H1 (cell line): Measurements from ENCODE around the gene ZNF286A. TPM values are rescaled to one million over a fixed set of nuclear protein-coding genes. Genes with fewer than 3 reads are reported as not detected.
"Not testable (repeated sequence)": the region's sequence is repeated elsewhere in the genome, so short reads cannot be mapped to it uniquely, and the experiment has no call there.

Experiments
- CTCF ChIA-PET: fragments of 300-600 bp; sonication (Branson Sonifier 250); formaldehyde crosslinking; loops from one replicate; lab custom pipeline; 2021; ENCODE audit not compliant: partially characterized antibody; lab: Charles Lee
- POLR2A ChIA-PET: fragments of 300-600 bp; sonication (Branson Sonifier 250); formaldehyde crosslinking; loops from one replicate; lab custom pipeline; 2021; ENCODE audit warnings: inconsistent platforms; ENCODE audit not compliant: partially characterized antibody; lab: Charles Lee
- DNase-seq, 2 experiments: peaks; one replicate each; pipeline versions ENCODE4 v3.0.0 to v3.0.0-alpha.2; 2010 to 2022; ENCODE audit warnings: low spot score in 2 of 2, low read depth in 1 of 2, mixed read lengths in 1 of 2
- FAIRE-seq: peaks from 2 replicates; lab custom pipeline; 2011; peaks lifted over from hg19 to GRCh38; lab: Jason Lieb, UNC
- H2AFZ ChIP-seq: 2 replicates; pipeline ENCODE4 v1.8.1; 2012; ENCODE audit warnings: low read length, inconsistent platforms
- H2AK5ac ChIP-seq: 2 replicates; pipeline ENCODE4 v1.6.1; 2013; ENCODE audit warnings: low read depth, low read length
- H2BK120ac ChIP-seq: replicated peaks from 2 replicates; pipeline ENCODE3; 2013; ENCODE audit warnings: low read depth, low read length, inconsistent platforms
- H2BK12ac ChIP-seq: 2 replicates; pipeline ENCODE4 v1.6.1; 2013; ENCODE audit warnings: low read depth, low read length
- H2BK15ac ChIP-seq: 2 replicates; pipeline ENCODE4 v1.6.1; 2013; ENCODE audit warnings: low read length
- H2BK20ac ChIP-seq: 2 replicates; pipeline ENCODE4 v1.6.1; 2013; ENCODE audit warnings: low read length
- H2BK5ac ChIP-seq: 2 replicates; pipeline ENCODE4 v1.6.1; 2013; ENCODE audit warnings: low read depth, low read length
- H3K14ac ChIP-seq: 2 replicates; pipeline ENCODE4 v1.6.1; 2013; ENCODE audit warnings: inconsistent platforms; ENCODE audit not compliant: insufficient read length
- H3K18ac ChIP-seq: 2 replicates; pipeline ENCODE4 v1.6.1; 2013; ENCODE audit warnings: low read length; ENCODE audit errors: extremely low read depth
- H3K23ac ChIP-seq: 2 replicates; pipeline ENCODE4 v1.6.1; 2013; ENCODE audit warnings: inconsistent platforms; ENCODE audit not compliant: insufficient read length
- H3K23me2 ChIP-seq: 2 replicates; pipeline ENCODE4 v1.6.1; 2013; ENCODE audit warnings: low read depth, low read length
- H3K27ac ChIP-seq: 2 replicates; pipeline ENCODE4 v1.6.1; 2011; ENCODE audit warnings: low read depth, low read length, inconsistent platforms
- H3K27me3 ChIP-seq, 4 experiments: replicated peaks in 1 of 4; 1 replicate in 1 of 4; 2 replicates in 3 of 4; pipeline versions ENCODE4 v1.6.1 to v1.8.1; 2011 to 2013; ENCODE audit warnings: low read length in 3 of 4, mild to moderate bottlenecking in 3 of 4, inconsistent platforms in 2 of 4, mixed read lengths in 2 of 4, moderate library complexity in 1 of 4; ENCODE audit not compliant: control insufficient read depth in 3 of 4, insufficient read depth in 3 of 4; ENCODE audit errors: extremely low read depth in 1 of 4
- H3K36me3 ChIP-seq, 4 experiments: 2 replicates each; pipeline versions ENCODE4 v1.6.1 to v1.8.1; 2011 to 2013; ENCODE audit warnings: mild to moderate bottlenecking in 4 of 4, low read length in 3 of 4, moderate library complexity in 2 of 4, control low read depth in 1 of 4, inconsistent platforms in 1 of 4; ENCODE audit not compliant: insufficient read depth in 4 of 4, control insufficient read depth in 2 of 4
- H3K4ac ChIP-seq: replicated peaks from 2 replicates; pipeline ENCODE3; 2013; ENCODE audit warnings: low read length, low read depth, mixed read lengths, inconsistent platforms; ENCODE audit not compliant: insufficient read length
- H3K4me1 ChIP-seq, 4 experiments: replicated peaks in 1 of 4; 1 replicate in 1 of 4; 2 replicates in 3 of 4; pipeline versions ENCODE4 v1.6.1 to v1.8.1; 2011 to 2013; ENCODE audit warnings: low read length in 3 of 4, inconsistent platforms in 2 of 4, mixed read lengths in 1 of 4; ENCODE audit not compliant: insufficient read depth in 4 of 4, control insufficient read depth in 3 of 4
- H3K4me2 ChIP-seq, 2 experiments: 2 replicates each; pipeline versions ENCODE4 v1.6.1 to v1.8.1; 2011 to 2013; ENCODE audit warnings: low read depth in 2 of 2, low read length in 2 of 2, control low read depth in 1 of 2, inconsistent platforms in 1 of 2, mild to moderate bottlenecking in 1 of 2; ENCODE audit not compliant: insufficient read depth in 1 of 2
- H3K4me3 ChIP-seq, 4 experiments: fragments of 200-600, 300-600 bp in 1 of 4; sonication (generic), shearing (Covaris generic), sonication (Bioruptor Twin) in 1 of 4; 2 replicates each; pipeline versions ENCODE4 v1.5.1 to v1.8.1; 2011 to 2016; ENCODE audit warnings: low read length in 4 of 4, low read depth in 3 of 4, control low read depth in 2 of 4, inconsistent platforms in 2 of 4, mild to moderate bottlenecking in 2 of 4, mixed read lengths in 1 of 4, moderate library complexity in 1 of 4; ENCODE audit not compliant: insufficient read depth in 2 of 4; ENCODE audit errors: extremely low read depth in 1 of 4
- H3K56ac ChIP-seq: replicated peaks from 2 replicates; pipeline ENCODE3; 2013; ENCODE audit warnings: low read depth, mild to moderate bottlenecking, mixed read lengths, low read length, inconsistent platforms; ENCODE audit not compliant: insufficient read length
- H3K79me1 ChIP-seq: 2 replicates; pipeline ENCODE4 v1.6.1; 2013; ENCODE audit warnings: low read depth, low read length, control low read depth
- H3K79me2 ChIP-seq, 2 experiments: 2 replicates each; pipeline versions ENCODE4 v1.6.1 to v1.8.1; 2012 to 2013; ENCODE audit warnings: low read length in 2 of 2, mild to moderate bottlenecking in 2 of 2, inconsistent platforms in 1 of 2; ENCODE audit not compliant: insufficient read depth in 2 of 2, control insufficient read depth in 1 of 2
- H3K9ac ChIP-seq, 4 experiments: replicated peaks in 1 of 4; 1 replicate in 1 of 4; 2 replicates in 3 of 4; pipeline versions ENCODE4 v1.6.1 to v1.8.1; 2011 to 2013; ENCODE audit warnings: low read depth in 3 of 4, low read length in 3 of 4, control low read depth in 2 of 4, mild to moderate bottlenecking in 2 of 4, moderate library complexity in 2 of 4, inconsistent platforms in 1 of 4; ENCODE audit errors: extremely low read depth in 1 of 4
- H3K9me3 ChIP-seq, 2 experiments: 2 replicates each; pipeline versions ENCODE4 v1.6.1 to v1.8.1; 2012 to 2013; ENCODE audit warnings: mild to moderate bottlenecking in 2 of 2, moderate library complexity in 2 of 2, control low read depth in 1 of 2, inconsistent platforms in 1 of 2, low read depth in 1 of 2, low read length in 1 of 2, mixed read lengths in 1 of 2; ENCODE audit not compliant: insufficient read depth in 2 of 2
- H4K20me1 ChIP-seq, 2 experiments: replicated peaks in 1 of 2; 2 replicates each; pipeline versions ENCODE3 to v1.8.1; 2011 to 2013; ENCODE audit warnings: inconsistent platforms in 2 of 2, low read length in 2 of 2, mild to moderate bottlenecking in 1 of 2; ENCODE audit not compliant: insufficient read depth in 2 of 2, control insufficient read depth in 1 of 2
- H4K5ac ChIP-seq: 2 replicates; pipeline ENCODE4 v1.6.1; 2013; ENCODE audit warnings: low read length, low read depth, mixed read lengths, inconsistent platforms; ENCODE audit not compliant: insufficient read length
- H4K8ac ChIP-seq: 2 replicates; pipeline ENCODE4 v1.8.0; 2013; ENCODE audit warnings: mild to moderate bottlenecking, moderate library complexity, low read length, inconsistent platforms; ENCODE audit not compliant: insufficient read depth; ENCODE audit errors: extremely low read depth
- H4K91ac ChIP-seq: replicated peaks from 2 replicates; pipeline ENCODE3; 2013; ENCODE audit warnings: low read length, mixed read lengths, inconsistent platforms; ENCODE audit not compliant: insufficient read length
- CTBP2 ChIP-seq: IDR thresholded peaks from 2 replicates; pipeline ENCODE4 v1.7.0; 2011; ENCODE audit warnings: borderline replicate concordance, mild to moderate bottlenecking, moderate library complexity, mixed read lengths, low read length; ENCODE audit not compliant: insufficient read depth, insufficient read length
- SAP30 ChIP-seq: fragments of 300-600 bp; sonication (generic); IDR thresholded peaks from 2 replicates; pipeline ENCODE4 v1.7.1; 2012; ENCODE audit warnings: low read length, moderate library complexity, mild to moderate bottlenecking, inconsistent platforms; ENCODE audit not compliant: insufficient read depth, insufficient replicate concordance
- SP4 ChIP-seq: IDR thresholded peaks from 2 replicates; pipeline ENCODE4 v1.6.1; 2012; ENCODE audit warnings: low read length, inconsistent platforms
- WGBS, 2 experiments: shearing (Covaris generic) in 1 of 2; methylation state at CpG; one replicate each; pipeline versions ENCODE4 v1.1.6 to v1.1.7; 2013 to 2015; ENCODE audit warnings: low lambda C conversion rate in 2 of 2, mixed read lengths in 2 of 2, inconsistent platforms in 1 of 2, low coverage in 1 of 2, missing lambda C conversion rate in 1 of 2; ENCODE audit not compliant: insufficient replicate concordance in 2 of 2, insufficient coverage in 1 of 2, insufficient read length in 1 of 2; ENCODE audit errors: extremely low coverage in 1 of 2, missing lambda C conversion rate in 1 of 2; 5-methylcytosine and 5-hydroxymethylcytosine counted together
- polyA plus RNA-seq, 7 experiments: library from polyadenylated mRNA; depleted of rRNA in 3 of 7; stranded (reverse) in 5 of 7; unstranded in 2 of 7; fragments of >200 nt in 5 of 7; fragments of 200-250 nt in 2 of 7; gene quantifications; 1 replicate in 5 of 7; 2 replicates in 1 of 7; 4 replicates in 1 of 7; pipeline versions ENCODE4 v1.2.1 to v1.2.3, GENCODE V29; 2011 to 2013; ENCODE audit warnings: missing spikeins in 2 of 7, mixed read lengths in 2 of 7
- total RNA-seq: library from RNA; stranded (reverse); fragmentation: NEBNext Ultra II Directional; extraction: Animal tissue kit (Norgen Biotek cat#: 25700); gene quantifications from 2 replicates; pipeline ENCODE4 v1.2.1, GENCODE V29; 2021

ZNF286A gene
- total and polyA plus RNA-seq, 2 of the 8 experiments (the other 6 are each of a cell fraction or from before 2014, with no cell fraction given): 18.2 to 100.0 TPM

DNA sequence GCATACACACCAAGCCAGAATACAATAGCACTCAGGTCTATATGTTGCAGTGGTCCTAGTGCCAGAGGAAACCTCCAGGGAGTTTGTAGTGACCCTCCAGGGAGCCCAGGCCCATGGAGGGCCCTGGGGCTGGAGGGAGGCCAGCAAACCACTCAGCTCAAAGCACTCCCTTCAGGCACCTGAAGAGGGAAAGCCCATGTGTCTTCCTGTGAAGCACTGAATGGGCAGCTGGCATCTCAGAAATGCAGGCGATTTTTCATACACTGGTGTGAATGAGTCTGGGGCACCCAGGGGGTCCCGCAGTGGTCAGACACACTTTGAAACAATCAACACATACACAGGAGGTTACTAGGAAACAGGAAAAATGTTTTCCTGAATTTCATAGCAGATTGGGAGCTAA lies 45.3 kb downstream of the ZNF286A start:
- FAIRE-seq: no peak

DNA sequence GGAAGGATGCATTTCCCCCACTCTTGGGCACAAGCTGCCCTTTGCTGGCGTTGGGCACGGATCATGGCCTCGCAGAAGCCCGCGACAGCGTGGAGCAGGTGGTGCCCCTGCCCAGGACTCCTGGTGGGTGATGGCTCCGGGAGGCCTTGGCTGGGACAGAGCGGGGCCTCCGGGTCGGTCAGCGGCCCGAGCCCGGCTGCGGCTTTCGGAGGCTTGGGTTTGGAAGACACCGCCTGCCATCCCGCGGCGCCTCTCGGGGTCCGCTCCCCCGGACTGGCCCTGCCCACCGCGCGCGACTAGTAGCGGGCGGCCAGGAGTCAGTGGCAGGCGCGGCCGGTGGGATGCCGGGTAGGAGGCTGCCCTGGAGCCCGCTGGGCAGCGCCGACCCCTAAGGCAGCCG lies 49.9 kb downstream of the ZNF286A start:
- H3K4me2 ChIP-seq, H3K23ac ChIP-seq, H3K4me1 ChIP-seq, H4K8ac ChIP-seq, H2BK20ac ChIP-seq, H4K91ac ChIP-seq, H3K4me3 ChIP-seq, H3K14ac ChIP-seq, H2BK15ac ChIP-seq, H2BK120ac ChIP-seq, H2BK12ac ChIP-seq, H2AK5ac ChIP-seq, POLR2A ChIA-PET, H4K20me1 ChIP-seq, H4K5ac ChIP-seq, FAIRE-seq, H3K4ac ChIP-seq, H2AFZ ChIP-seq, H3K9me3 ChIP-seq, H3K18ac ChIP-seq, DNase-seq, H2BK5ac ChIP-seq, H3K79me1 ChIP-seq, H3K79me2 ChIP-seq, H3K27me3 ChIP-seq, H3K9ac ChIP-seq, H3K27ac ChIP-seq, H3K36me3 ChIP-seq, H3K56ac ChIP-seq, H3K23me2 ChIP-seq: not testable (repeated sequence)
- CTCF ChIA-PET: interaction anchor here (0.6 kb wide), 1 partner anchor 541 kb away, joined by 3 read pairs; no protein-coding TSS in a partner anchor
- no CpG with 5 or more reads among the region's 36 CpGs for WGBS, 2 experiments

More for the DNA sequence above, 45.3 kb downstream of the ZNF286A start:
- peaks cover 0 to 4% of the 10 kb centered on the region in 2 experiments; a peak in 1 of 4 replicates for H3K9me3 ChIP-seq
- no peaks in the 10 kb centered on the region for H3K79me2 ChIP-seq
- no peak overlapping the region for H4K91ac ChIP-seq
- H2BK15ac ChIP-seq: no peak overlapping the region
- H2BK5ac ChIP-seq: no peak overlapping the region
- H2BK12ac ChIP-seq: no peak overlapping the region
- TF ChIP-seq CTBP2: no peak
- no peak for TF ChIP-seq SP4
- no peak for TF ChIP-seq SAP30
- no peak overlapping the region for H3K18ac ChIP-seq
- no peak overlapping the region for H4K5ac ChIP-seq
- no peaks in the 10 kb centered on the region for H3K36me3 ChIP-seq
- no peak overlapping the region for H3K4me2 ChIP-seq
- H2BK20ac ChIP-seq: no peak overlapping the region
- H3K23ac ChIP-seq: no peak overlapping the region
- H2AK5ac ChIP-seq: no peak overlapping the region
- CTCF ChIA-PET: no interaction called here
- H3K23me2 ChIP-seq: no peaks in the 10 kb centered on the region
- no peak overlapping the region for H3K27ac ChIP-seq
- no peak overlapping the region for H3K56ac ChIP-seq
- no peak overlapping the region for H4K8ac ChIP-seq
- no peak overlapping the region for H2BK120ac ChIP-seq
- H3K27me3 ChIP-seq: no peaks in the 10 kb centered on the region
- 73% methylated on average over 2 of the region's 2 CpGs; no CpG with 5 or more reads in 1 of the 2 experiments for WGBS, 2 experiments
- H3K14ac ChIP-seq: no peak overlapping the region
- no peak overlapping the region for H3K4me3 ChIP-seq
- H4K20me1 ChIP-seq: no peaks in the 10 kb centered on the region
- no peaks in the 10 kb centered on the region for H3K79me1 ChIP-seq
- H3K4me1 ChIP-seq: no peaks in the 10 kb centered on the region
- H3K4ac ChIP-seq: no peak overlapping the region
- H2AFZ ChIP-seq: no peak overlapping the region
- DNase-seq: no peak
- POLR2A ChIA-PET: interaction anchor here (0.6 kb wide), 2 partner anchors 40 to 121 kb away, joined by 3 read pairs; no protein-coding TSS in a partner anchor
- H3K9ac ChIP-seq: no peak overlapping the region
